T-helper 2 cell treated with Interferon-gamma antibody and Interleukin-4, amounts not matched to agents 100 ng/mL and 5 ng/mL, for 36 hours (primary cell): ENCODE measurements around the gene CXCL12. TPM values are rescaled to one million over a fixed set of nuclear protein-coding genes. Genes with fewer than 3 reads are reported as not detected.

Experiments
- intact Hi-C: fragments of 100-400 bp; cut with micrococcal nuclease; formaldehyde crosslinking; loops from one replicate; pipeline ENCODE4 v1.15.1; 2023
- total RNA-seq: library from RNA; stranded (reverse); gene quantifications from 2 replicates; pipeline ENCODE4 v1.2.3, GENCODE V29; 2022

CXCL12 gene
- total RNA-seq, 1 donor from 2014 or later: not detected

DNA sequence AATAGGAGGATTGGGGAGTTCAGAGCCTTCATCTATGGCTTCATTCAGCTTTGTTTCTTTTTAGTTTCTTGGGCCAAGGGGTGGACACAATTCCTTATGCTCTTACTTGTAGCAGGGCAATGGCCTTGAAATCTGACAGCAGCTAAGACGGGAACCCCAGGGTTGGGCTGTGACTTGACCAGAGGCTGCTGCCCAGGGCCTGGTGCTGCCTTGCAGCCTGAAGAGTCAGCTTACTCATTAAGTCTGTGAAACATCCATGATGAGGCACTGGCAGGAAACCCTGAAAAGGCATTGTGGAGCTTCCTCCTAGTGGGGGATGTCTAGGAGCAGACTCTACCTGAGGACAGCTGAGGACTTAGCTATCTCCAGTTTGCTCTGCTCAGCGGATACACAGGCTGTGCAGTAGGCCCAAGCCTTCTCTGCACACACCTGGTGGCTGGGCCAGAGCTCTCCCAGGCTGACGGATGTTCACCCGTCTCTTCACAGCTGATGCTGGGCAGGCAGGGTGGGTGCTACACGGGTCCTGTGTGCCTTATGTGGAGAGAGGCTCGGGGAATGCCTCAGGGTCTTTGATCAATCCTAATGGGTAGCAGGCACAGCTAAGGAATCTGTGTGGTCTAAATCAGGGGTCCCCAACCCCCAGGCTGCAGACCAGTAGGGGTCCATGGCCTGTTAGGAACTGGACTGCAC lies 17.8 kb downstream of the CXCL12 start:
- intact Hi-C loops: no loop called here

DNA sequence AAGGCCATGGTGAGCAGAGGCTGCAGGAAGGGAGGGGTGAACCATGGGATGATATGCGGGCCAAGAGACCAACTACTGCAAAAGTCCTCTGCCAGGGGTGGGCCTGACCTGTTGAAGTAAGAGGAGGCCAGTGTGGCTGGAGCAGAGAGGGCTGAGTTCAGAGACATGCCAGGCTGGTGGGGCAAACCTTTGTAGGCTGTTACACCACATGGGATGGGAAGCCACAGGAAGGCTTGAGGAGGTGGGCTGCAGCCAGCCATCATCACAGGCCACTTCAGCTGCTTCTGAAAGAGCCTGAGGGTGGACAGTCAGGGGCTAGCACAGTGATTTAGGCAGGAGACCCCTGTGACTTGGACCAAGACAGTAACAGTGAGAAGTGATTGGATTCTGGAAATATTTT lies 20.3 kb downstream of the CXCL12 start:
- intact Hi-C loops: no loop called here

DNA sequence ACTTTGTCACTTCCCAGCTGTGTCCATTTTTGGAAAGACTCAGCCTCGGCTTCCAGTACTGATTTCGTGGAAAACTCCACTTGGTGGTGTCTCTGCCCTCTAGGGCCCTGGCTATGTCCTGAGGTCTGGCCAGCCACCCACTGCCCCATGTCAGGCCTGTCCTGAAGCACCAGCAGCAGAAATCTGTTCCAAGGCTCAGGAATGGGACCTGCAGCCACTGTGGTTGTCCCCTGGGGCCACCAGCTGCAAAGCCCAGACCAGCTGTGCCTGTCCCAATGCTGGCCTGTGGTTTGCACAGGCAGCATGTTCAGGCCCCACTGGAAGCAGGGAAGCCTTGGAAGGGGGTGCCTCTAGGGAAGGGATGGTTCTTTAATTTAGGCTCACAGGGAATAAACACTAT lies 21.2 kb downstream of the CXCL12 start:
- intact Hi-C loops: no loop called here

DNA sequence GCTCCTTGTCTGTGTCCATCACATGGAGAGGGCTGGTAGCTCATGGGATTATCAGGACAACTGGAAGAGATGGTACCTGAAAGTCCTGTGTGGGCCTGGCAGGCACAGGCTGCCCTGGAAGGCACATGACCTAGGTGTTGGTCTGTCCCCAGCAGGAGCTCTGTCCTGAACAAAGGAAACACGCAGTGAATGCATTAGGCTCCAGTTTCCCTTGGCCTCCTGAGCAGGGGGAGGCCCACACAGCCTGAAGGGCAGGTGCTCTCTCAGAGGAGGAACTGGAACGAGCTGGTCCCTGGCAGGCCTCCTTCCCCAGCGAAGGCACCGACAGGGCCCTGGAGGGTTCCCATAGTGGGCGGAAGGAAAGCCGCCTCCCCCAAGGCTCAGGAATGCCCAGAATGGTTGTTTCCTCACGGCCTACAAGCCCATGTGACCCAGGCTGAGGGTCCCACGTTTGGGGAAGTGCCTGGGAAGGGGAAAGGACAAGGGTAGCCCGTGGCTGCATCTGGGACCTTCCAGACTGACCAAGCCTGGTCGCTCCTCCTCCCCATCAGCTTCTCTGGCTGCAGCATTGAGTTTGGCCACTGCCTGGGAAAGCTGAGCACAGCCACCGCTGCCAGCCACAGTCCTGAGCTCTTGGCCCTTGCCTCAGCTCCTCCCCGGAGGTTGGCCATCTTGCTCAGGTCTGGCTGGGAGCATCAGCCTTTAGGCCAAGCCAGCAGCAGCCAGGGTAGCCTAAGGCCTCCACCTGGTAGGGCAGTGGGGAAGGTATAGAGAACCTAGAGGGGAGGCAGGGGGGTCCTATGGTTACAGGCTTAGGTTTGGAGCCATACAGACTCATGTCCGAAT lies 21.8 kb downstream of the CXCL12 start:
- intact Hi-C loops: no loop called here

DNA sequence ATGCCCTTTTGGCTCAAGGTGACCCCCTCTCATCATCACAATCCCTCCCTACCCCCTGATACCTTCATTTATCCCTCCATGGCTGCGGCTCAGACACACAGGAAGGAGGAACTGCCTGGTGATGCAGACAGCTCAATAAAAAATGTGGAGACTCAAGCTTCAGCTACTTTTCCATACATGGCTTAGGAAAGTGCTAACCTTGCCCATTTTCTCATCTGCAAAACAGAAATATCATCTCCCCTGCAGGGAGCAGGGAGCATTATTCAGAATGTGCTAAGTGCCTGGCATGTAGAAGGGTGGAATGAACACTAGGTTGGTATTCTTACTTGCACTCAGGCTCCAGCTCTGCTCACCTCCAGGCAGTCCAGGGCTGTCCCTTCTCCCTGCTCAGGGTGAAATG lies 23.8 kb downstream of the CXCL12 start:
- intact Hi-C loops: no loop called here

DNA sequence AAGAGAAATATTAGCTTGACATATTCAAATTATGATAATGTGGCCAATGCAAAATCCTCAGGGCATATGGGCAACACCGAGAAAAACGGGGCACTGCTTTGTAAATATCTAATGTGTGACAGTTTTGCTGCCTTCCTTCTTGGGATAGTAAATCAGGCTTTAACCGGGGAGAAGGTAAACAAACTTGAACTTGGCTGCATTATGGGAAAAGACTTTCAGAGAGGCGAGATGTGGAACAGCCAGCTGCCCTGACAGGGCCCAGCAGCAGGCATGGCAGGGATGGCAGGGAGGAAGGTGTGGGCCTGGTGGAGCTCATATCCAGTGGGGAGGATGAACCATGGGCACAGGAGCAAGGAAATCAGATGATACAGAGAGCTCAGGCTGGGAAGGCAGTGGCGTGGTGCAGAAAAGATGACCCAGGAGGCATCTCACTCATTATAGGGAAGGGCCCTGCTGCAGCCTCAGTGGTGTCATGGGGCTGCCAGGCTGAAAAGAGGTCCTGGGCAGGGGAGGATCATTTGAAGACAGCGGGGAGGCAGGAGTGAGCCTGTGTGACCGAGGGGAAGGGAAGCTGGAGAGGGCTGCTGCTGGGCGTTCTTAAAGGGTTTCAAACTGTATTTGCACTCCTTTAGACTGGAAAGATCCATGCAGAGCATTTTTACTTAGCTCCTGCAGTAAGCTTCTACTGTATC lies 26.7 kb downstream of the CXCL12 start:
- intact Hi-C loops: no loop called here

DNA sequence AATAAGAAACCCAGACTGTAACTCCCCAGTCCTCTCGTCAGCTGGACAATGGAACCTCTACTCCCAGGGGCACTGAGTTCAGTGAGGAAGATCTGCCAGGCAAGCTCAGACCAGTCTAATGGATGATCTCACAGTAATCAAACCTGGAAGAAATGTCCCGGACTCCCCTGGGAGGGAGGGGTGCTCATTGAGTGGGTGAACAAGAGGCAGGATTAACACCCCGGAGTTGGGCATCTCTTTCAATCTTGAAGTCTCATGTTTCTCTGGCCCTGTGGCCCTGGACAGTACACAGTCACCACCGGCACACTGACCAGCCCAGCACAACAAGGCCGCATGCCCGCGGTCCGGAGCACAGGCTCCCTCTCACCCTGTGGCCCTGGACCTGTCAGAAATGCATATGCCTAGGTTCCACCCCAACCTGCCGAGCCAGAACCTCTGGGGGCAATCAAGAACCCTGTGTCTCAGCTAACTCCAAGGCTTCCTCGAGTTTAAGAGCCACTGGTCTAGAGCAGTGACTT lies 27.8 kb downstream of the CXCL12 start:
- intact Hi-C loops: no loop called here

DNA sequence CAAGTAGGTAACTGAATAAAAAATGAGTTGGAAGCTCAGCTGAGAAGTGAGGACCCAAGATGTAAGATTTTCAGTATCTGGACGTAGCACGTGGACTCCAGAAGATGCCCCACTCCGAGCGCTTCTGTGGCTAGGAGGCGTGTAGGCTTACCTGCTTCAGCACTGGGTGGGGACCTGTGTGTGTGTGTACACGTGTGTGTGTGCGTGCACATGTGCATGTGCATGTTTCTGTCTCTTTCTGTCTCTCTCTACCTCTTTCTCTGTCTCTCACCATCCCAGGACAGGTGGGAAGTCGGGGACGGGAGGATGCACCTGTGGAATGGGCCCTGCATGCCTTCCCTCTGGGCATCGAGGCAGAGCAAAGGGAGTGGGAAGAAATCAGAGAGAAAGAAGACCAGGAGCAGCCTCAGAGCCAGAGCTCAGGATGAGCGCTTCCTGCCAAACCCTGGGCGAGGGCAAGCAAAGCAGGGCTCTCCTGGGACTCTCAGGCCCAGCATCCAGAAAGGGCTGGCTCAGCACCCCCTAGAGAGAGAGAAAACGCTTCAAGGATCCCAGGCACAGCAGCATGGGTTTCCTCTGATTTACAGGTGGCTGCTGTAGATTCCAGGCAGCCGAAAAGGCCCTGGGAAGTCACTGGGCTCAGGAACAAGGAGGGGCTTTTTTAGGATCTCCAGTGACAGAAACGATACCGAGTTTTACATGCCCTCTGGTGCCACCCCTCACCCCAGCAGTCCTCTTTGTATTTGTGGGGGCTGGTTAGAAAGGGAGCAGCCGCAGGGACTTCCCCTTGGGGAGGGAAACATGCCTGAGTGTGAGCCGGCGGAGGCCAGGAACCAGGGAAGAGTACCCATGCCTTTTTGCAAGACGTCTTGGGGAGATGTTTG lies 28.5 kb downstream of the CXCL12 start:
- intact Hi-C loops: no loop called here

DNA sequence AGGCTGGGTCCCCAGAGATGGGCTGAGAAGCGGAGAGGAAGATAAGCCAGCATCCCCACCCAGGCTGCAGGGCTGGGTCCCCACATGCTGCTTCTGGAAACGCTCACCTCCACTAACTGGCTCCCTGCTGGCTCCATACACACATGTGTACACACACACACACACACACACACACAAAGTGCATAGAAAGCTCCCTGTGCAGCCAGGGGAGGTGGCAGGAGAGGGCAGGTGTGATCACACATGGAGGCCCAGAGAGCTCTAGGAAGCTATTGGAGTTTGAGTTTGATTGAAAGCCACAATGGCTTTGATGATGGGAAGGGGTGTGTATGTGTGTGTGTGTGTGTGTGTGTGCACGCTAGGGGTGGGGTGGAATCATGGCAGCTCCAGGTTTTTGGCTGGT lies 29.3 kb downstream of the CXCL12 start:
- intact Hi-C loops: no loop called here

DNA sequence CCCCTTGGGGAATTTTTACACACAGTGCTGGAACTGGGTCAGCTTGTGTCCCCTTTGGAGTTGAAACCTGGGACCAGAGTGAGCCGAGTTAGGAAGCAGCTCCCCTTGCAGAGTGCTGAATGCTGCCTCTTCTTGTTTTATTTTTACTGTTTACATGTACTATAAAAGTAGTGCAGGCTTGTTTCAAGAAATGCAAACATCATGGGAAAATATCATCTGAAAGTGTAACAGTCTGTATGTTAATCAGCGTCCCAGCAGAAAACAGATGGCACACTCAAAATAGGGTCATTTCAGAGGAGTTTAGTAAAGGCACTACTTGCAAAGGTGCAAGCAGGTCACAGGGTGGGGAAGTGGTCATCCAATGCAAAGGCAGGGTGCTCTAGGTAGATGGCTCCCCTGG lies 30.1 kb downstream of the CXCL12 start:
- intact Hi-C loops: no loop called here

DNA sequence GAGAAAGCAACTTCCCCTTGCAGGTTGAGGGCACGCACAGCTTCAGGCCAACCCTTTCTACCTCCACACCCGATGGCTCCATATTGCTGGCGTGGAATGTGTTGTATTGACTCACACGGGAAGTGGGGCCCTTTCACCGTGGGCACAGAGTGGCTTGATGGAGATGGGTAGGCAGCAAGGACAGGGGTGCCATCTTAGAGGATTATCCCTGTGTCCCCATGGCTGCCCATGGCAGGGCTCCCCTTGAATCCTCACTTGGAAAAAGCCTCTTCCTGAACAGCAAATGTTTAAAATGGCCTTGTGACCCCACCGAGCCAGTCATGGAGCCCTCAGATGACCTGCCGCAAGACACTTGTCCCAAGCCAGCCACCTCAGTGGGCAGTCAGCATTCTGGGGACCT lies 31.2 kb downstream of the CXCL12 start:
- intact Hi-C loops: no loop called here

DNA sequence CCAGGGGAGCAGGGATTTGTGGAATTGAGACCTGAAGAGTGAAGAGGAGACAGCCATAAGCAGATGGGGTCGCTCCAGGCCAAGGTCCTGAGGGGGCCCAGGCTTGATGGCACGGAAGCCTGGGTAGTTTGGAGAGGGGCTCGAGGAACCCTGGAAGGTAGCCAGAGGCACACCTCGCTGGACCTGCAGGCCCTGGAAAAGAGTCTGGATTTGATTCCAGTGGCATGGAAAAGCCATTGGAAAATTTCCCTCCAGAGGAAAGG lies 31.8 kb downstream of the CXCL12 start:
- intact Hi-C loops: no loop called here

DNA sequence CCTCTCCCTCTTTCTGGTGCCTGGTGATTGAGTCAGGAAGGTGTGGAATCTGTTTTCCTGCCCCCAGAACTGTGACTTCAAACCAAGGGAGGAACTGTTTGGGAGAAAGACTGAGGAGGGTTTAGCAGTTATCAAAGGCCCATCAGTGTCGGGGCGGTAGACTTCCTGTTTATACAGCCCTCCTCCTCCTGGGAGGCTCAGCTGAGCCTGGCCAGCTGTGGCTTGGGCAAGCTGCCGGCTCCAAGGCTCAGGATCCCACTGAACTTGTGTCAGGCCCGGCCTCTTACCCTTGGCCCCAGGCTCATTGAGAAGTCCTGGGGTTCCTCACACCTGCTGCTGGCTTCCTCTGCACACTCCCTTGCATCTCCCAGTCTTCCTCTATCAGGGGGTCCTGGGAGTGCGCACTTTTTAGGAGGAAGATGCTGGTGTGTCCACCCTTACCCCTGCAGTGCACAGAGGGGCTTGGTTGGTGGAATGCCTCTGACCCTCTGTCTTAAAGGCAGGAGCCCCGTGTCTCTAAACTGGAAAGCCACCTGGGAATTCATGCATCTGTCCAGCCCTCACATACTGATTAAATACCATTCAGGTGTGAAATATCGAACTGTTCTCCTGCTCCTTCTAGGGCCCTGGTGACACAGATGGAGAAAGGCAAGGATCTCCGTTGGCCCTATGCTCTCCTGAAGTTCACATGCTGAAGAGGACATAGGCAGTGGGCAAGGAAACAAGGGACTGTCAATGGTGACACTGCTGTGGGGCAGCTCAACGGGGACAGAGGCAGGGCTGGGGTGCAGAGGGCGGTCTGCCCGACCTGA lies 32.4 kb downstream of the CXCL12 start:
- intact Hi-C loops: no loop called here

DNA sequence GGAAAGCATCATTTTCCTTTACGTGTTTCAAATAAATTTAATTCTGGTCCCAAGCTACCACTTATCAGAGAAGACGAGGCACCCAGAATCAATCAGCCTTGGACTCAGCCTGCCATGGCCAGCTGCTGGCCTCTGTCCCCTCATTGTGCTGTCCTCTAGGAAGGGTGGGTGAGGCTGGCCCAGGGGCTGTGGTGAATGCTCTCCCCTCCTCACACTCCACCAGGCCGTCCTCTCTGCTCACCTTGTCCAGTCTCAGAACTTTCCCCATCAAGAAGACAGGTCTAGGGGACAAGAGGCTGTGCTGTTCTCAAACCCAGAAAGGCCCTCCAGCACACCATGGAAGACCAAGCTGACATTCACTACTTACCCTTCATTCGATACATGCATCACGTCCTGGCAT lies 36.4 kb downstream of the CXCL12 start:
- intact Hi-C loops: no loop called here

DNA sequence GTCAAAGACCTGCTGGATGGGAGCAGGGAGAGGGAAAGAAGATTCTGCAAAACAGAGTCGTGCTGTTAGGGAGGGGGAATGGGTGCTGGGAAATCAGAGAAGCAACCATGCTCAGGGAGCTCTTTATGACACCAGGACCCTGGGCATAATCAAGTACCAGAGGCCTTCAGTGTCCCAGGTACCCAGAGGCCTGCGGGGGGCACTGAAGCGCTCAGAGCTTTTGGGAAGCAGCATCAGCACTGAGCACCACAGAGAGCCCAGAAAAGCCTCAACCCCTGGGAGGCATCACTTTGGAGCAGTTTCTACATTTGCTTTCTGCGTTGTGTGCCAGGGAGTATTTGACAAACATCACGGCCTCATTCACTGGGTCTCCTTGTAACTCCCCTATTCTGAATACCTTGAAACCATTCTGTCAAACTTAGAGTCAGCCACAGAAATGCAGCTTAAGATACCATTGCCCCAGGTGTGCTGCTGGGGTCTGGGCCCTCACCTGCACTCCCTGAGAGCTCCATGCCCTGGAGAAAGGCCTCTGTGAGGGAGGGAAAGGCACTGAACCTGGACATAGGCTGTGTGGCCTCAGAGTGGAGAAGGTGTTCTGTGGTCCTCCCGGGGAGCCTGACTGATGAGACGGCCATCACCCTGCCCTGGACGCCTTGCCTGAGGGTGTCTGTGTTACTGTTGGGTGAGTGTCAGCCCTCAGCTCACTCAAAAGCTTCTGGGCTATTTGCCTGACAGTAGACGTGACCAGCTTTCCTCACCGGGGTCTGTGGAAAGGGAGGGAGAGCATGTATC lies 37.1 kb downstream of the CXCL12 start:
- intact Hi-C loops: no loop called here

DNA sequence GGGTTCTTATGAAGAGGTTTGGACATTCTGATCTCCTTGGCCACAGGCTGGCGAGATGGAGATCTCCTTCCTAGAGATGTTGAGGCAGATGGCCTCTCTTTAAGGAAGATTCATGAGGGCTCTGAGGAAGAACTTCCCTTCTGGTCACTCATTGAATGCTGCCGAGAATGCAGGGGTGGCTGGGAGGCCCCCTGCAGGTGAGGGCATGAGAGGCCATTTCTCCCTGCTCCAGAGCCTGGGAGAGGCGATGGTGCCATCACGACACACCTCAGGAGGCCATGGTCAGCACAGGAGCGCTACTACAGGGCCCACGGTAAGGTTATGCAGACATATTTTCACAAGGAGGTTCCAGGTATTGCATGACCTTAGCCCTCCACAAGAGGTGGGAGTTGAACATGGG lies 40.2 kb downstream of the CXCL12 start:
- intact Hi-C loops: no loop called here

DNA sequence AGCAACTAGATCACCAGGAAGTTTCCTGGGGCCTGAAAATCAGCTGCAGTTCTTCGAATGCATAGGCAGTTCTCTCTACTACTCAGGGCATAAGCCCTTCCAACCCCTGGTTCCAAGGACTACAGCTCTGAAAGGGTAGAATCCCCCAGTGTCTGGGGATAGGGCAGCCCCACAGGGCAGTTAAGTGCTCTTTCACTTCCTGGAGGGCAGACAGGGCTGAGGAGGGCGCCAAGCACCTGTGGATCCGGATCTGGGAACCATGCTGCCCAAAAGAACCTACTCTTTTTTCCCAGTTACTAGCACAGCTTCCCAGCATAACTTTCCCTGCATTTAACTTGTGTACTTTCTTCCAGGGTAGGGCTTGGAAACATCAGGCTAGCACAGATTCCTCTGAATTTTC lies 41.1 kb downstream of the CXCL12 start:
- intact Hi-C loops: no loop called here

DNA sequence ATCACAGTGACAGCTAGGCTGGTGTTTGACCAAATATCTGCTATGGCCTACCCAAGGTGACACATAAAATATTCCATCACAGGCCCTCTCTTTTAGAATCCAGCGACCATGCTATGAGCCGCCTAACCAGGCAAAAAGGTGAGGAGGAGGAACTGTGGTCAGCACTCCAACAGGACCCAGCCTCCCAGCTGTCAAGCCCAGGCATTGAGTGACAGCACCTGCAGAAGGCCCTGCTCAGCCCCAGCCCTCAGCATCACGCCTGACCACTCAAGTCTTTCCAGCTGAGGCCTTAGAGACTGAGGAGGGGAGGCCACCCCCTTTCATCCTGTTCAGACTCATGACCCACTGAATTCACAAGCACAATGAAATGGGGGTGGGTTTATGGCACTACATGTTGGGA lies 43.0 kb downstream of the CXCL12 start:
- intact Hi-C loops: no loop called here

DNA sequence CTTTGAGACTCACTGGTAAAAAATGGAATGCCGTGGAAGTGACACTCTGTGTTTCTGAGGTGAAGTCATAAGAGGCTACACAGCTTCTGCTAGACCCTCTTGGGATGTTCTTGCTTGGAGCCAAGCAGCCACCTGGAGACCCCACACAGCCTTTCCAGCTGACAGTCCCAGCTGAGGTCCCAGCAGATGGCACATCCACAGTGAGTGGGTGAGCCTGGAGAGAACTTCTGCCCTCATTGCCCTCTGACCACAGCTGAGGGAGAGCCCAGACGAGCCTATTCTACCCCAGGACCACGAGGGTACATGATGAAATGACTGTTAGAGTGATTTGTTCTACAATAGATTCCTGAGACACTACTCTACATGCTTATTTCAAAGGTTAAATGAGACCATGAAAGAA lies 44.3 kb downstream of the CXCL12 start:
- intact Hi-C loops: no loop called here

DNA sequence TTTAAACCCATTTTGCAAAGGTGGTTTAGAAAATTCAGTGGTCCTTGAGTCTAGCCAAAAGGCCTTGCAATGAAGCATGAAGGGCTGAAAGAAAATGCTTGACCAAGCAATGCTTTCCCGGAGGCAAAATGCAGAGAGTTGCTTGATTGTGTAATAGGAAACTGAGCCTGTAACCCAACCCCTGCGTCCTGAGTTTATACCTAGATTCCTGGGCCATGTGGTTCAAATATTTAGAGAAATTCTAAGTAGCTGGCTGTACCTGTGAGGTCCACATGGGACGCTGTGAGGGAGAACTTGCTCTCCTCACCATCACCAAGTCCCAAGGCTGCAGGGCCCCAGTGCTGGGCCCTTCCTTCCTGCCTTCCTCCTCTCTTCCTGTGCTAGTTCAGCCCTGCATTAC lies 45.7 kb downstream of the CXCL12 start:
- intact Hi-C loops: no loop called here
